GM12878 (cell line): ENCODE measurements around the gene PPP1R12B. TPM values are rescaled to one million over a fixed set of nuclear protein-coding genes. Genes with fewer than 3 reads are reported as not detected.

Experiments
- BACH1 ChIP-seq: fragments of 450-650 bp; IDR thresholded peaks from 2 replicates; pipeline ENCODE4 v1.6.1; 2017; ENCODE audit warnings: mild to moderate bottlenecking, borderline replicate concordance
- CEBPZ ChIP-seq: fragments of 150-350 bp; IDR thresholded peaks from 2 replicates; pipeline ENCODE4 v1.6.1; 2016; ENCODE audit warnings: low read depth, low read length
- CHD2 ChIP-seq: IDR thresholded peaks from 2 replicates; pipeline ENCODE4 v1.6.1; 2011; ENCODE audit warnings: low read depth, low read length, improper control_type of control experiment, borderline replicate concordance
- ELK1 ChIP-seq: IDR thresholded peaks from 2 replicates; pipeline ENCODE4 v1.6.1; 2012; ENCODE audit warnings: low read depth, low read length, improper control_type of control experiment
- JUND ChIP-seq: IDR thresholded peaks from 2 replicates; pipeline ENCODE4 v1.6.1; 2012; ENCODE audit warnings: low read depth, mild to moderate bottlenecking, low read length, improper control_type of control experiment, moderate library complexity
- MTA2 ChIP-seq: fragments of 450-650 bp; IDR thresholded peaks from 2 replicates; pipeline ENCODE4 v1.6.1; 2016; ENCODE audit warnings: low read depth, mild to moderate bottlenecking, moderate library complexity
- NFXL1 ChIP-seq: fragments of 450-650 bp; IDR thresholded peaks from 2 replicates; pipeline ENCODE4 v1.6.1; 2017; ENCODE audit warnings: antibody characterized with exemption, mild to moderate bottlenecking, borderline replicate concordance
- NFYB ChIP-seq: IDR thresholded peaks from 2 replicates; pipeline ENCODE4 v1.6.1; 2011; ENCODE audit warnings: low read depth, mild to moderate bottlenecking, low read length, improper control_type of control experiment, moderate library complexity; ENCODE audit not compliant: insufficient read depth
- POLR2AphosphoS2 ChIP-seq: IDR thresholded peaks from 2 replicates; pipeline ENCODE4 v1.6.1; 2011; ENCODE audit warnings: low read depth, mild to moderate bottlenecking, low read length, improper control_type of control experiment, moderate library complexity
- RAD21 ChIP-seq: IDR thresholded peaks from 2 replicates; pipeline ENCODE4 v1.6.1; 2011; ENCODE audit warnings: mild to moderate bottlenecking, low read depth, low read length, moderate library complexity; ENCODE audit not compliant: insufficient read depth
- RELB ChIP-seq: fragments of 450-650 bp; IDR thresholded peaks from 2 replicates; pipeline ENCODE4 v1.6.1; 2017; ENCODE audit warnings: low read depth, mild to moderate bottlenecking, moderate library complexity
- SIX5 ChIP-seq: IDR thresholded peaks from 2 replicates; pipeline ENCODE4 v1.6.1; 2011; ENCODE audit warnings: mild to moderate bottlenecking, low read depth, low read length, moderate library complexity; ENCODE audit not compliant: severe bottlenecking
- USF1 ChIP-seq: IDR thresholded peaks from 2 replicates; pipeline ENCODE4 v1.6.1; 2011; ENCODE audit warnings: borderline replicate concordance, low read depth, mild to moderate bottlenecking, moderate library complexity, mixed read lengths, low read length; ENCODE audit not compliant: insufficient read depth; ENCODE audit errors: extremely low read length
- ZNF384 ChIP-seq: IDR thresholded peaks from 2 replicates; pipeline ENCODE4 v1.6.1; 2012; ENCODE audit warnings: low read depth, mild to moderate bottlenecking, low read length, improper control_type of control experiment, borderline replicate concordance
- ZNF592 ChIP-seq: fragments of 450-650 bp; IDR thresholded peaks from 2 replicates; pipeline ENCODE4 v1.6.1; 2017; ENCODE audit warnings: mild to moderate bottlenecking, moderate library complexity
- ZZZ3 ChIP-seq: IDR thresholded peaks from 2 replicates; pipeline ENCODE4 v1.6.1; 2011; ENCODE audit warnings: low read depth; ENCODE audit not compliant: control insufficient read depth, insufficient read length
- polyA plus RNA-seq, 11 experiments: library from polyadenylated mRNA; depleted of rRNA in 4 of 11; unstranded in 6 of 11; stranded (reverse) in 5 of 11; fragments of >200 nt; fragmentation: Nextera tagmentation in 4 of 11; fragmentation: Illumina TruSeq in 1 of 11; extraction: Ambion mirVana in 4 of 11; extraction: Trizol in 1 of 11; gene quantifications; 1 replicate in 1 of 11; 2 replicates in 10 of 11; pipeline versions ENCODE4 v1.2.1 to v1.2.3, GENCODE V29; 2011 to 2016; ENCODE audit warnings: inconsistent platforms in 2 of 11, missing spikeins in 2 of 11, low read depth in 1 of 11
- total RNA-seq, 4 experiments: library from RNA; depleted of rRNA in 3 of 4; stranded (reverse); fragments of >200 nt in 3 of 4; fragmentation: Illumina TruSeq in 1 of 4; extraction: Trizol in 1 of 4; gene quantifications; 2 replicates each; pipeline versions ENCODE4 v1.2.1 to v1.2.3, GENCODE V29; 2013 to 2021

Gene PPP1R12B
- total and polyA plus RNA-seq, 10 of the 15 experiments (the other 5 are each of a cell fraction or from before 2014, with no cell fraction given) = 0.29 to 9.4 (median 4.7) TPM

- TF ChIP-seq ZZZ3 = no peak
- TF ChIP-seq ELK1 = no peak
- no peak for TF ChIP-seq SIX5
- no peak for TF ChIP-seq NFXL1
- TF ChIP-seq RAD21 = peak; percentile 22; the same call in 1 of the 2 replicates
- no peak for TF ChIP-seq JUND
- TF ChIP-seq ZNF384 = peak; percentile 38; the same call in 1 of the 2 replicates
- TF ChIP-seq RELB = peak; percentile 21; the same call in 1 of the 2 replicates
- 0 out of 2 replicates have a peak, but pooled peaks have one; percentile 14 for TF ChIP-seq MTA2
- TF ChIP-seq USF1 = no peak
- TF ChIP-seq CEBPZ = no peak
- no peak for TF ChIP-seq BACH1
- no peak for TF ChIP-seq NFYB
- TF ChIP-seq ZNF592 = no peak
- TF ChIP-seq CHD2 = no peak
- no peak for TF ChIP-seq POLR2AphosphoS2
These were observed 217.5 kb downstream of the PPP1R12B start (continued) for GRCh38 chr1:202565890-202566602.
